MCF 10A (cell line): ENCODE results near the gene BICRAL. TPM values are rescaled to one million over a fixed set of nuclear protein-coding genes. Genes with fewer than 3 reads are reported as not detected.
"Not testable (repeated sequence)": the region's sequence is repeated elsewhere in the genome, so short reads cannot be mapped to it uniquely, and the experiment has no call there.

ENCODE experiments used
- BruUV-seq: library from RNA; stranded (reverse); fragments of 400-500 nt; replicated peaks from 2 replicates; lab custom pipeline; 2021; lab: Mats Ljungman, UMichigan
- CTCF ChIA-PET: fragments of 300-600 bp; sonication (Branson Sonifier 250); formaldehyde crosslinking; extraction: SDS; loops from one replicate; lab custom pipeline; 2021; ENCODE audit warnings: antibody characterized with exemption, inconsistent platforms; lab: Yijun Ruan, JAX
- POLR2A ChIA-PET: fragments of 300-600, 350-650 bp; sonication (Branson Sonifier 250); formaldehyde crosslinking; extraction: SDS; loops from one replicate; lab custom pipeline; 2020; ENCODE audit warnings: antibody characterized with exemption, inconsistent platforms; lab: Yijun Ruan, JAX
- DNase-seq: peaks from one replicate; pipeline ENCODE4 v3.0.0-alpha.2; 2018; ENCODE audit not compliant: unreplicated experiment
- H3K27ac Mint-ChIP-seq: one replicate; pipeline ENCODE4 v1.8.0; 2022; ENCODE audit warnings: mild to moderate bottlenecking, low read depth, mixed read lengths; ENCODE audit not compliant: unreplicated experiment
- H3K27me3 Mint-ChIP-seq: one replicate; pipeline ENCODE4 v1.8.0; 2022; ENCODE audit warnings: mixed read lengths; ENCODE audit not compliant: insufficient read depth, unreplicated experiment
- H3K36me3 Mint-ChIP-seq: one replicate; pipeline ENCODE4 v1.8.0; 2022; ENCODE audit warnings: mild to moderate bottlenecking, moderate library complexity, mixed read lengths; ENCODE audit not compliant: insufficient read depth, unreplicated experiment
- H3K4me1 Mint-ChIP-seq: one replicate; pipeline ENCODE4 v1.8.0; 2022; ENCODE audit warnings: mixed read lengths; ENCODE audit not compliant: insufficient read depth, unreplicated experiment
- H3K4me3 Mint-ChIP-seq: one replicate; pipeline ENCODE4 v1.8.0; 2022; ENCODE audit warnings: mild to moderate bottlenecking, moderate library complexity, mixed read lengths; ENCODE audit not compliant: unreplicated experiment
- H3K9me3 Mint-ChIP-seq: one replicate; pipeline ENCODE4 v1.8.0; 2022; ENCODE audit warnings: mixed read lengths; ENCODE audit not compliant: unreplicated experiment
- intact Hi-C: fragments of 100-400 bp; cut with micrococcal nuclease; formaldehyde crosslinking; loops from 2 replicates; pipeline ENCODE4 v1.14.1; 2022
- total RNA-seq: library from RNA; stranded (reverse); gene quantifications from 2 replicates; pipeline ENCODE4 v1.2.3, GENCODE V29; 2022
- TF ChIP-seq, protein P1 (sequence below): fragments of 200-600 bp; IDR thresholded peaks from one replicate; pipeline ENCODE4 v1.8.0; 2022; ENCODE audit warnings: antibody characterized with exemption, mild to moderate bottlenecking; ENCODE audit not compliant: unreplicated experiment

The BICRAL gene
- total RNA-seq, 1 experiment from 2014 or later: 9.8 TPM

DNA sequence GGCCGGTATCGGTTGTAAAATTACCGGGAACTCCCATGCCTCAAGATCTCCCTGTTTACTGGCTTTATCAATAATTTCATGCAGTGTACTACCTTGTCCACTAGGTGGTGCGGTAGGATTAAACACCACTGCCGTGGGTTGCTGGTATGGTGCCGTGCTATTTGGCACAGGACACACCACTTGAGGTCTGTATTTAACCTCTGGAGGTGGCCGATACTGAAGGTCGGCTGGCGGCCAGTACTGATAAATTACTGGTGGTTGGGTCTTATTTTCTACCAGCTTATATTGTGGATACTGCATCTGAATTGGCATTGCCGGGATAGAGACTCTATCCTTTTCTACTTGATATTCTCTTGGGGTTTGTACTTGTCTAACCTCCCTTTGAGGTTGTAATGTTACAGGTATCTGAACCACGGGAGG is 119.7 kb downstream of the BICRAL start:
- H3K36me3 Mint-ChIP-seq: no peaks in the 10 kb centered on the region
- no peak overlapping the region for H3K27ac Mint-ChIP-seq
- peak; percentile 92 for DNase-seq
- H3K27me3 Mint-ChIP-seq: no peaks in the 10 kb centered on the region
- ChIA-PET POLR2A (interaction anchor here (0.6 to 4.3 kb wide), 6 partner anchors 11 to 1543 kb away, joined by 3 to 23 read pairs (median 6); partner anchors contain the start of genes CNPY3, CUL7, PEX6 and RPL7L1), CTCF (interaction anchor here (0.5 to 2.4 kb wide), 42 partner anchors 9 to 604 kb away, joined by 3 to 12 read pairs (median 4); partner anchors contain the start of genes CNPY3, KLHDC3, MEA1 and PTCRA)
- no peaks in the 10 kb centered on the region for H3K9me3 Mint-ChIP-seq
- no peak overlapping the region for H3K4me3 Mint-ChIP-seq
- TF ChIP-seq, protein P1, sequence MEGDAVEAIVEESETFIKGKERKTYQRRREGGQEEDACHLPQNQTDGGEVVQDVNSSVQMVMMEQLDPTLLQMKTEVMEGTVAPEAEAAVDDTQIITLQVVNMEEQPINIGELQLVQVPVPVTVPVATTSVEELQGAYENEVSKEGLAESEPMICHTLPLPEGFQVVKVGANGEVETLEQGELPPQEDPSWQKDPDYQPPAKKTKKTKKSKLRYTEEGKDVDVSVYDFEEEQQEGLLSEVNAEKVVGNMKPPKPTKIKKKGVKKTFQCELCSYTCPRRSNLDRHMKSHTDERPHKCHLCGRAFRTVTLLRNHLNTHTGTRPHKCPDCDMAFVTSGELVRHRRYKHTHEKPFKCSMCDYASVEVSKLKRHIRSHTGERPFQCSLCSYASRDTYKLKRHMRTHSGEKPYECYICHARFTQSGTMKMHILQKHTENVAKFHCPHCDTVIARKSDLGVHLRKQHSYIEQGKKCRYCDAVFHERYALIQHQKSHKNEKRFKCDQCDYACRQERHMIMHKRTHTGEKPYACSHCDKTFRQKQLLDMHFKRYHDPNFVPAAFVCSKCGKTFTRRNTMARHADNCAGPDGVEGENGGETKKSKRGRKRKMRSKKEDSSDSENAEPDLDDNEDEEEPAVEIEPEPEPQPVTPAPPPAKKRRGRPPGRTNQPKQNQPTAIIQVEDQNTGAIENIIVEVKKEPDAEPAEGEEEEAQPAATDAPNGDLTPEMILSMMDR: peak; percentile 89
- H3K4me1 Mint-ChIP-seq: peaks cover 14% of the 10 kb centered on the region
- intact Hi-C loops: loop anchor here (1.0 to 5.0 kb wide), 6 partner anchors 121 to 596 kb away; no protein-coding TSS in a partner anchor
- BruUV-seq: no TSS peak

DNA sequence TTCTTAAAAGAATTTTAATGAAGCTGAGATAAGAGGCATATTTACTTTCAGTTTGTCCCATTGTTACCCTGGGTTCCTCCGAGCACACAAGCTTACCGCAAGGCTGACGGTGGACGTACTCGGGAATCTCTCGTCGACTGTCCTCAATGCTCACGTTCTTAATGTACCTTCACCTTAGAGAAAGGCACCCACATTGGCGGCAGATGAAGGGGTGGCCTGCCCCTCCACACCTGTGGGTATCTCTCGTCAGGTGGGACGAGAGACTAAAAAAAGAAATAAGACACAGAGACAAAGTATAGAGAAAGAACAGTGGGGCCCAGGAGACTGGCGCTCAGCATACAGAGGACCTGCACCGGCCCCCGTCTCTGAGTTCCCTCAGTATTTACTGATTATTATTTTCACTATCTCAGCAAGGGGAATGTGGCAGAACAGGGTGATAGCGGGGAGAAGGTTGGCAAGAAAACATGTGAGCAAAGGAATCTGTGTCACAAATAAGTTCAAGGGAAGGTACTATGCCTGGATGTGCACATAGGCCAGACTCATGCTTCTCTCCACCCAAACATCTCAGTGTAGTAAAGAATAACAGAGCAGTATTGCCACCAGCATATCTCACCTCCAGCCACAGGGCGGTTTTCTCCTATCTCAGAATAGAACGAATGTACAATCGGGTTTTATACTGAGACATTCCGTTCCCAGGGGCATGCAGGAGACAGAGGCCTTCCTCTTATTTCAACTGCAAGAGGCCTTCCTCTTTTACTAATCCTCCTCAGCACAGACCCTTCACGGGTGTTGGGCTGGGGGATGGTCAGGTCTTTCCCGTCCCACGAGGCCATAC is 120.8 kb downstream of the BICRAL start:
- H3K36me3 Mint-ChIP-seq, H3K27ac Mint-ChIP-seq, H3K4me3 Mint-ChIP-seq, H3K9me3 Mint-ChIP-seq, H3K27me3 Mint-ChIP-seq, BruUV-seq, DNase-seq: not testable (repeated sequence)
- POLR2A ChIA-PET: interaction anchor here (3.3 to 4.3 kb wide), 2 partner anchors 12 to 76 kb away, joined by 16 to 23 read pairs; partner anchors contain the start of gene PEX6
- intact Hi-C loops: loop anchor here (5.0 kb wide), 1 partner anchor 595 kb away; no protein-coding TSS in a partner anchor
- peaks cover 14% of the 10 kb centered on the region for H3K4me1 Mint-ChIP-seq
- CTCF ChIA-PET: interaction anchor here (0.6 to 1.9 kb wide), 10 partner anchors 8 to 623 kb away, joined by 3 to 11 read pairs (median 4); partner anchors contain the start of gene RRP36

DNA sequence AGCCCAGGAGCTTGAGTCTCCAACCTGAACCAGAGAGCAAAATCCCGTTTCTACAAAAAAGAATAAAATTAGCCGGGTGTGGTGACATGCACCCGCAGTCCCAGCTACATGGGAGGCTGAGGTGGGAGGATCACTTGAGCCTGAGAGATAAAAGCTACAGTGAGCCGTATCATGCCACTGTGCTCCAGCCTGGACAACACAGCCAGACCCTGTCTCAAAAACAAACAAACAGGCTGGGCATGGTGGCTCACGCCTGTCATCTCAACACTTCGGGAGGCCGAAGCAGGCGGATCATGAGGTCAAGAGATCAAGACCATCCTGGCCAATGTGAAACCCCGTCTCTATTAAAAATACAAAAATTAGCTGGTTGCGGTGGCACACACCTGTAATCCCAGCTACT is 122.6 kb downstream of the BICRAL start:
- TF ChIP-seq, protein P1: no peak
- no peak overlapping the region for H3K4me3 Mint-ChIP-seq
- peaks cover 14% of the 10 kb centered on the region for H3K4me1 Mint-ChIP-seq
- H3K36me3 Mint-ChIP-seq: no peaks in the 10 kb centered on the region
- H3K27ac Mint-ChIP-seq: no peak overlapping the region
- POLR2A ChIA-PET: interaction anchor here (2.2 kb wide), 1 partner anchor 25 kb away, joined by 10 read pairs; the partner anchor contains the start of gene CNPY3
- H3K9me3 Mint-ChIP-seq: no peaks in the 10 kb centered on the region
- H3K27me3 Mint-ChIP-seq: no peaks in the 10 kb centered on the region
- BruUV-seq: no TSS peak
- DNase-seq: no peak
- CTCF ChIA-PET: interaction anchor here (0.6 to 1.1 kb wide), 2 partner anchors 56 to 239 kb away, joined by 3 to 4 read pairs; partner anchors contain the start of gene GNMT
- intact Hi-C loops: loop anchor here (5.0 kb wide), 1 partner anchor 593 kb away; no protein-coding TSS in a partner anchor

DNA sequence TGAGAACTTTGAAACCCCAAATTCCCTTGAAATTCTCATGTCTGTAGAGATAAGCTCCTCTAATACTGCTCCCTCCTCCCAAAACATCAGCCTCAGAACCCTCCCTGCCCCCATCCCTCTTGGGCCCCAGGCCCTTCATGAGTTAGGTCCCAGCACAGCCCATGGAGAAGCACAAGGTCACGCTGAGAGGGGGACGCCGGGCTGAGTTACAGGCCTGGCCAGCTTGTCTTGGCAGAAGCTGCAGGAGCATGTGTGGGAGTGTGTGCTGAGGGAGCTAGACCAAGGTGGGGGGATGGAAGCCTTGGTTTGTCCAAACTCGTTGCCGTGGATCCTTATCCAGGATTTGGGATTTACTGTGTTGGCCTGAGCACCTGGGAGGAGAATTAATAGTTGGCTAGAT is 125.5 kb downstream of the BICRAL start:
- BruUV-seq: no TSS peak
- H3K36me3 Mint-ChIP-seq: no peaks in the 10 kb centered on the region
- no peak for DNase-seq

More for the DNA sequence above, 125.5 kb downstream of the BICRAL start:
- ChIA-PET POLR2A (no interaction called here), CTCF (no interaction called here)
- intact Hi-C loops: no loop called here
- Mint-ChIP-seq H3K27me3 (no peaks in the 10 kb centered on the region), H3K27ac (no peak overlapping the region), H3K4me3 (no peak overlapping the region), H3K9me3 (no peaks in the 10 kb centered on the region), H3K4me1 (peaks cover 2% of the 10 kb centered on the region)
- TF ChIP-seq, protein P1: no peak
